CD4-positive, CD25-positive, alpha-beta regulatory T cell (primary cell): ENCODE data around the gene EPPIN. TPM values are rescaled to one million over a fixed set of nuclear protein-coding genes. Genes with fewer than 3 reads are reported as not detected.

Source experiments
- ATAC-seq, 2 donors: fragments of 150-1000 bp; cut with Tn5 transposase; one replicate each; pipeline ENCODE4 v1.10.0; 2021; ENCODE audit warnings: low read depth in 2 of 2, moderate number of reproducible peaks in 2 of 2, moderate library complexity in 1 of 2
- DNase-seq, 3 donors: peaks; one replicate each; pipeline versions ENCODE4 v3.0.0 to v3.0.0-alpha.2; 2012 to 2022; ENCODE audit warnings: mixed read lengths in 1 of 3
- H3K27ac ChIP-seq: one replicate; pipeline ENCODE4 v1.7.0; 2013; ENCODE audit warnings: mild to moderate bottlenecking, low read length; ENCODE audit not compliant: insufficient read depth, poor library complexity, severe bottlenecking
- H3K27me3 ChIP-seq: one replicate; pipeline ENCODE4 v1.7.0; 2013; ENCODE audit warnings: low read length; ENCODE audit not compliant: control insufficient read depth, insufficient read depth
- H3K36me3 ChIP-seq: one replicate; pipeline ENCODE4 v1.7.0; 2013; ENCODE audit warnings: mild to moderate bottlenecking, low read length, moderate library complexity; ENCODE audit not compliant: control insufficient read depth, insufficient read depth
- H3K4me1 ChIP-seq: 2 replicates; pipeline ENCODE4 v1.7.0; 2013; ENCODE audit warnings: mild to moderate bottlenecking, low read length; ENCODE audit not compliant: insufficient read depth, control insufficient read depth, poor library complexity, severe bottlenecking
- H3K4me3 ChIP-seq: one replicate; pipeline ENCODE4 v1.7.0; 2013; ENCODE audit warnings: low read depth, mild to moderate bottlenecking, low read length, moderate library complexity
- H3K9me3 ChIP-seq, 2 experiments: 1 replicate in 1 of 2; 2 replicates in 1 of 2; pipeline ENCODE4 v1.7.0; 2013; ENCODE audit warnings: low read length in 2 of 2, mild to moderate bottlenecking in 1 of 2, moderate library complexity in 1 of 2; ENCODE audit not compliant: control insufficient read depth in 2 of 2
- H3K27ac Mint-ChIP-seq, 3 donors: one replicate each; pipeline ENCODE4 v1.8.0; 2020 to 2022; ENCODE audit warnings: mild to moderate bottlenecking in 3 of 3, mixed read lengths in 3 of 3, moderate library complexity in 2 of 3
- H3K27me3 Mint-ChIP-seq: one replicate; pipeline ENCODE4 v1.8.0; 2022; ENCODE audit warnings: mild to moderate bottlenecking, mixed read lengths
- H3K36me3 Mint-ChIP-seq: one replicate; pipeline ENCODE4 v1.8.0; 2020; ENCODE audit warnings: mixed read lengths
- H3K4me1 Mint-ChIP-seq, 4 donors: one replicate each; pipeline ENCODE4 v1.8.0; 2020 to 2022; ENCODE audit warnings: mixed read lengths in 4 of 4, mild to moderate bottlenecking in 1 of 4
- H3K4me3 Mint-ChIP-seq, 4 donors: one replicate each; pipeline ENCODE4 v1.8.0; 2020 to 2022; ENCODE audit warnings: mild to moderate bottlenecking in 4 of 4, mixed read lengths in 4 of 4, moderate library complexity in 3 of 4
- H3K9me3 Mint-ChIP-seq, 7 donors: one replicate each; pipeline ENCODE4 v1.8.0; 2020 to 2022; ENCODE audit warnings: mixed read lengths in 7 of 7, mild to moderate bottlenecking in 3 of 7, moderate library complexity in 2 of 7
- polyA plus RNA-seq, 4 donors: library from polyadenylated mRNA; unstranded; fragments of 300-500 nt; fragmentation: Illumina TruSeq; gene quantifications; one replicate each; pipeline ENCODE4 v1.2.3, GENCODE V29; 2021
- total RNA-seq: library from RNA; stranded (reverse); gene quantifications from one replicate; pipeline ENCODE4 v1.2.3, GENCODE V29; 2022

The EPPIN gene
- total and polyA plus RNA-seq, 5 donors from 2014 or later = not detected

GRCh38 chr20:45507011-45507820 is 40.0 kb downstream of the EPPIN start:
- peaks cover 57% of the 10 kb centered on the region for H3K27me3 Mint-ChIP-seq
- Histone ChIP-seq H3K9me3 (no peaks in the 10 kb centered on the region), H3K4me1 (no peaks in the 10 kb centered on the region), H3K27ac (no peak overlapping the region), H3K27me3 (peaks cover 8% of the 10 kb centered on the region), H3K36me3 (no peaks in the 10 kb centered on the region), H3K4me3 (no peak overlapping the region)
- no peak overlapping the region for H3K27ac Mint-ChIP-seq
- peaks cover 0 to 2% (median 0%) of the 10 kb centered on the region in 4 donors for H3K4me1 Mint-ChIP-seq
- no peaks in the 10 kb centered on the region for H3K36me3 Mint-ChIP-seq
- ATAC-seq = no peak
- peak in 1 of 3 donors; percentile 25 for DNase-seq
- H3K4me3 Mint-ChIP-seq = no peak overlapping the region
- H3K9me3 Mint-ChIP-seq = no peaks in the 10 kb centered on the region

- Histone ChIP-seq H3K36me3 (no peaks in the 10 kb centered on the region), H3K27ac (no peak overlapping the region), H3K4me1 (no peaks in the 10 kb centered on the region), H3K27me3 (peaks cover 16% of the 10 kb centered on the region), H3K9me3 (no peaks in the 10 kb centered on the region), H3K4me3 (no peak overlapping the region)
- no peak overlapping the region for H3K27ac Mint-ChIP-seq
- H3K9me3 Mint-ChIP-seq = no peaks in the 10 kb centered on the region
- peaks cover 62% of the 10 kb centered on the region for H3K27me3 Mint-ChIP-seq
- ATAC-seq (no peak), DNase-seq (no peak)
- H3K4me1 Mint-ChIP-seq = peaks cover 0 to 2% (median 0%) of the 10 kb centered on the region in 4 donors
- H3K4me3 Mint-ChIP-seq = no peak overlapping the region
- no peaks in the 10 kb centered on the region for H3K36me3 Mint-ChIP-seq
These were observed 40.8 kb downstream of the EPPIN start for GRCh38 chr20:45506398-45506797.

- no peak overlapping the region for H3K4me3 Mint-ChIP-seq
- H3K27me3 Mint-ChIP-seq = peaks cover 64% of the 10 kb centered on the region
- Histone ChIP-seq H3K4me3 (no peak overlapping the region), H3K27me3 (peaks cover 17% of the 10 kb centered on the region), H3K27ac (no peak overlapping the region), H3K36me3 (no peaks in the 10 kb centered on the region), H3K9me3 (no peaks in the 10 kb centered on the region), H3K4me1 (no peaks in the 10 kb centered on the region)
- no peaks in the 10 kb centered on the region for H3K36me3 Mint-ChIP-seq
- H3K9me3 Mint-ChIP-seq = no peaks in the 10 kb centered on the region
- H3K4me1 Mint-ChIP-seq = peaks cover 0 to 2% (median 0%) of the 10 kb centered on the region in 4 donors
- no peak for ATAC-seq
- no peak overlapping the region for H3K27ac Mint-ChIP-seq
- no peak for DNase-seq
These were observed 43.8 kb downstream of the EPPIN start for GRCh38 chr20:45503403-45503802.

GRCh38 chr20:45502561-45502960 is 44.6 kb downstream of the EPPIN start:
- Histone ChIP-seq H3K27ac (no peak overlapping the region), H3K9me3 (no peaks in the 10 kb centered on the region), H3K4me1 (no peaks in the 10 kb centered on the region), H3K27me3 (peaks cover 17% of the 10 kb centered on the region), H3K4me3 (no peak overlapping the region), H3K36me3 (no peaks in the 10 kb centered on the region)
- no peaks in the 10 kb centered on the region for H3K9me3 Mint-ChIP-seq
- no peak overlapping the region for H3K27ac Mint-ChIP-seq
- H3K27me3 Mint-ChIP-seq = peaks cover 57% of the 10 kb centered on the region
- H3K4me1 Mint-ChIP-seq = peaks cover 0 to 2% (median 0%) of the 10 kb centered on the region in 4 donors
- ATAC-seq = no peak
- no peak for DNase-seq
- no peaks in the 10 kb centered on the region for H3K36me3 Mint-ChIP-seq
- no peak overlapping the region for H3K4me3 Mint-ChIP-seq

GRCh38 chr20:45501600-45501999 is 45.6 kb downstream of the EPPIN start:
- no peak for ATAC-seq
- Histone ChIP-seq H3K27me3 (peaks cover 17% of the 10 kb centered on the region), H3K36me3 (no peaks in the 10 kb centered on the region), H3K4me3 (no peak overlapping the region), H3K4me1 (no peaks in the 10 kb centered on the region), H3K27ac (no peak overlapping the region), H3K9me3 (no peaks in the 10 kb centered on the region)
- Mint-ChIP-seq H3K4me3 (no peak overlapping the region), H3K9me3 (no peaks in the 10 kb centered on the region), H3K27me3 (peaks cover 49% of the 10 kb centered on the region), H3K27ac (no peak overlapping the region), H3K36me3 (no peaks in the 10 kb centered on the region), H3K4me1 (peaks cover 0 to 2% (median 0%) of the 10 kb centered on the region in 4 donors)
- DNase-seq = no peak

GRCh38 chr20:45500022-45500421 is 47.2 kb downstream of the EPPIN start:
- no peaks in the 10 kb centered on the region for H3K4me1 Mint-ChIP-seq
- H3K27me3 ChIP-seq = peaks cover 15% of the 10 kb centered on the region
- no peaks in the 10 kb centered on the region for H3K36me3 Mint-ChIP-seq
- no peak for ATAC-seq
- no peak overlapping the region for H3K4me3 Mint-ChIP-seq
- H3K27ac Mint-ChIP-seq = no peak overlapping the region
- H3K9me3 Mint-ChIP-seq = peaks cover 0 to 1% (median 0%) of the 10 kb centered on the region in 7 donors
- H3K4me1 ChIP-seq = no peaks in the 10 kb centered on the region
- no peaks in the 10 kb centered on the region for H3K36me3 ChIP-seq
- no peak overlapping the region for H3K4me3 ChIP-seq
- no peak overlapping the region for H3K27ac ChIP-seq
- no peaks in the 10 kb centered on the region for H3K9me3 ChIP-seq
- no peak for DNase-seq
- H3K27me3 Mint-ChIP-seq = peaks cover 42% of the 10 kb centered on the region

GRCh38 chr20:45497971-45498494 is 49.2 kb downstream of the EPPIN start:
- H3K36me3 Mint-ChIP-seq = no peaks in the 10 kb centered on the region
- Histone ChIP-seq H3K36me3 (no peaks in the 10 kb centered on the region), H3K4me3 (no peak overlapping the region), H3K27me3 (peaks cover 11% of the 10 kb centered on the region), H3K4me1 (no peaks in the 10 kb centered on the region), H3K9me3 (no peaks in the 10 kb centered on the region), H3K27ac (no peak overlapping the region)
- peaks cover 0 to 1% (median 0%) of the 10 kb centered on the region in 7 donors for H3K9me3 Mint-ChIP-seq
- H3K27ac Mint-ChIP-seq = no peak overlapping the region
- DNase-seq (no peak), ATAC-seq (no peak)
- no peak overlapping the region for H3K4me3 Mint-ChIP-seq
- H3K27me3 Mint-ChIP-seq = peaks cover 35% of the 10 kb centered on the region
- H3K4me1 Mint-ChIP-seq = no peaks in the 10 kb centered on the region

GRCh38 chr20:45496166-45496565 is 51.0 kb downstream of the EPPIN start:
- Mint-ChIP-seq H3K4me1 (no peaks in the 10 kb centered on the region), H3K27ac (no peak overlapping the region), H3K9me3 (peaks cover 0 to 6% (median 0%) of the 10 kb centered on the region in 7 donors), H3K36me3 (no peaks in the 10 kb centered on the region), H3K27me3 (peaks cover 20% of the 10 kb centered on the region), H3K4me3 (no peak overlapping the region)
- DNase-seq (no peak), ATAC-seq (no peak)
- Histone ChIP-seq H3K27me3 (peaks cover 3% of the 10 kb centered on the region), H3K27ac (no peak overlapping the region), H3K4me3 (no peak overlapping the region), H3K36me3 (no peaks in the 10 kb centered on the region), H3K4me1 (no peaks in the 10 kb centered on the region), H3K9me3 (no peaks in the 10 kb centered on the region)
